Adrenal gland (tissue), 12 donors: Measurements from ENCODE around the gene KCNT2. TPM values are rescaled to one million over a fixed set of nuclear protein-coding genes. Genes with fewer than 3 reads are reported as not detected.

Experiments used
- DNase-seq, 7 donors: peaks; one replicate each; pipeline ENCODE4 v3.0.0-alpha.2; 2019 to 2020
- H3K27ac ChIP-seq, 5 donors: fragments of 200-600 bp; sonication (generic) in 4 of 5; 1 replicate in 3 of 5; 2 replicates in 2 of 5; pipeline versions ENCODE4 v1.5.1 to v1.8.0; 2016 to 2020; ENCODE audit warnings: mild to moderate bottlenecking in 1 of 5
- H3K27me3 ChIP-seq: fragments of 200-600 bp; 2 replicates; pipeline ENCODE4 v1.8.0; 2021
- H3K36me3 ChIP-seq, 2 donors: fragments of 200-600 bp; replicated peaks in 1 of 2; 1 replicate in 1 of 2; 2 replicates in 1 of 2; pipeline versions ENCODE4 v1.5.1 to v1.8.0; 2018 to 2022
- H3K4me1 ChIP-seq, 2 donors: fragments of 200-600 bp; replicated peaks in 1 of 2; 1 replicate in 1 of 2; 2 replicates in 1 of 2; pipeline versions ENCODE4 v1.5.1 to v1.8.0; 2018 to 2021
- H3K4me3 ChIP-seq, 4 donors: fragments of 200-600 bp; sonication (generic) in 3 of 4; one replicate each; pipeline ENCODE4 v1.5.1; 2016 to 2018
- H3K9me3 ChIP-seq, 3 donors: fragments of 200-600 bp; sonication (generic) in 1 of 3; replicated peaks in 1 of 3; 1 replicate in 2 of 3; 2 replicates in 1 of 3; pipeline versions ENCODE4 v1.5.1 to v1.8.0; 2016 to 2021
- POLR2A ChIP-seq, 2 donors: fragments of 450-650 bp; IDR thresholded peaks; one replicate each; pipeline ENCODE4 v1.6.1; 2017; ENCODE audit warnings: antibody characterized with exemption in 2 of 2, mild to moderate bottlenecking in 2 of 2, moderate library complexity in 1 of 2
- WGBS, 4 donors: extraction: QIAGEN DNeasy Blood & Tissue Kit in 2 of 4; methylation state at CpG; one replicate each; pipeline versions ENCODE4 v1.1.5 to v1.1.7; 2013 to 2017; 5-methylcytosine and 5-hydroxymethylcytosine counted together
- intact Hi-C, 2 donors: fragments of 100-400 bp; cut with DNase I; formaldehyde crosslinking; loops; one replicate each; pipeline versions ENCODE4 v1.14.1 to v1.15.0; 2022 to 2023
- polyA plus RNA-seq, 3 donors: library from polyadenylated mRNA; stranded (reverse); fragments of 200-250 nt in 2 of 3; fragments of 350-450 nt in 1 of 3; fragmentation: Illumina TruSeq in 1 of 3; extraction: RNeasy Lipid Tissue Mini Kit (QIAGEN cat#74804) in 1 of 3; gene quantifications; one replicate each; pipeline ENCODE4 v1.2.3, GENCODE V29; 2013 to 2014
- total RNA-seq, 9 donors: library from RNA; depleted of rRNA in 4 of 9; stranded (reverse); fragments of >200 nt in 4 of 9; fragments of 120-200 nt in 1 of 9; fragmentation: NEBNext Ultra II Directional in 1 of 9; extraction: Animal tissue kit (Norgen Biotek cat#: 25700) in 1 of 9; gene quantifications; one replicate each; pipeline versions ENCODE4 v1.1.0 to v1.2.4, GENCODE V29; 2013 to 2023
- TF ChIP-seq, protein P1 (sequence below), 6 experiments: fragments of 450-650 bp in 4 of 6; fragments of 200-600 bp in 2 of 6; sonication (generic) in 1 of 6; IDR thresholded peaks; 1 replicate in 5 of 6; 2 replicates in 1 of 6; pipeline versions ENCODE4 v1.5.1 to v1.8.0; 2016 to 2021; ENCODE audit warnings: antibody characterized with exemption in 6 of 6, mild to moderate bottlenecking in 2 of 6, moderate library complexity in 1 of 6
- donor health status: healthy with polysubstance abuse.
- donor health status: Bipolar disorder and iron deficiency.
- donor health status: DM: yes; HTN: yes; CAD: no.
- donor health status: DM: no; HTN: no; CAD: no.
- donor health status: DM: no; HTN: no; CAD: no.
- donor health status: DM: yes; HTN: yes; CAD: no.

Gene KCNT2
- total and polyA plus RNA-seq, 12 donors = 0.54 to 4.0 (median 1.2) TPM

DNA sequence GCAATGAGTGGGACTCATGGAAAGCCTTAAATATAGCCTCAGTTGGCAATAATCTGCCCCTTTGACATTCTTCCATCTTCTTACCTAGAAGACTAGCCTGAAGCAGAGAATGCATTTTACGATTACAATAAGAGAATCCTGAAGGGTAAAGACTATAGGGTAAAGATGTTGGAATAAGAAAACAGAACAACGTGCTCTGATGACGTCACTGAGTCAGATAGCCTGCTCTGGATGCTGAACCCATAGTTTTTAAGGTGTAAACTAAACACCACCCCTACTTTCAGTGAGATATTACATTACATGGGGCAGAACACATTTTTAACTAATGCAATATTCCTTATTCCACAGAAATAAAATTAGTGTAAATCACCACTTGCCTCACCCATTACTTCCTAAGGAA is 240.4 kb downstream of the KCNT2 start:
- WGBS, 4 donors = 79 to 86% (median 80%) methylated on average over 3 of the region's 3 CpGs
- DNase-seq = no peak
- H3K9me3 ChIP-seq = no peaks in the 10 kb centered on the region
- no peaks in the 10 kb centered on the region for H3K4me1 ChIP-seq
- TF ChIP-seq POLR2A (IDR thresholded peaks at IDR 0.05) = no peak
- TF ChIP-seq, protein P1, sequence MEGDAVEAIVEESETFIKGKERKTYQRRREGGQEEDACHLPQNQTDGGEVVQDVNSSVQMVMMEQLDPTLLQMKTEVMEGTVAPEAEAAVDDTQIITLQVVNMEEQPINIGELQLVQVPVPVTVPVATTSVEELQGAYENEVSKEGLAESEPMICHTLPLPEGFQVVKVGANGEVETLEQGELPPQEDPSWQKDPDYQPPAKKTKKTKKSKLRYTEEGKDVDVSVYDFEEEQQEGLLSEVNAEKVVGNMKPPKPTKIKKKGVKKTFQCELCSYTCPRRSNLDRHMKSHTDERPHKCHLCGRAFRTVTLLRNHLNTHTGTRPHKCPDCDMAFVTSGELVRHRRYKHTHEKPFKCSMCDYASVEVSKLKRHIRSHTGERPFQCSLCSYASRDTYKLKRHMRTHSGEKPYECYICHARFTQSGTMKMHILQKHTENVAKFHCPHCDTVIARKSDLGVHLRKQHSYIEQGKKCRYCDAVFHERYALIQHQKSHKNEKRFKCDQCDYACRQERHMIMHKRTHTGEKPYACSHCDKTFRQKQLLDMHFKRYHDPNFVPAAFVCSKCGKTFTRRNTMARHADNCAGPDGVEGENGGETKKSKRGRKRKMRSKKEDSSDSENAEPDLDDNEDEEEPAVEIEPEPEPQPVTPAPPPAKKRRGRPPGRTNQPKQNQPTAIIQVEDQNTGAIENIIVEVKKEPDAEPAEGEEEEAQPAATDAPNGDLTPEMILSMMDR (IDR thresholded peaks at IDR 0.05) = no peak
- intact Hi-C loops = no loop called here
- no peaks in the 10 kb centered on the region for H3K36me3 ChIP-seq
- no peak overlapping the region for H3K4me3 ChIP-seq
- H3K27ac ChIP-seq = no peak overlapping the region
- no peaks in the 10 kb centered on the region for H3K27me3 ChIP-seq

DNA sequence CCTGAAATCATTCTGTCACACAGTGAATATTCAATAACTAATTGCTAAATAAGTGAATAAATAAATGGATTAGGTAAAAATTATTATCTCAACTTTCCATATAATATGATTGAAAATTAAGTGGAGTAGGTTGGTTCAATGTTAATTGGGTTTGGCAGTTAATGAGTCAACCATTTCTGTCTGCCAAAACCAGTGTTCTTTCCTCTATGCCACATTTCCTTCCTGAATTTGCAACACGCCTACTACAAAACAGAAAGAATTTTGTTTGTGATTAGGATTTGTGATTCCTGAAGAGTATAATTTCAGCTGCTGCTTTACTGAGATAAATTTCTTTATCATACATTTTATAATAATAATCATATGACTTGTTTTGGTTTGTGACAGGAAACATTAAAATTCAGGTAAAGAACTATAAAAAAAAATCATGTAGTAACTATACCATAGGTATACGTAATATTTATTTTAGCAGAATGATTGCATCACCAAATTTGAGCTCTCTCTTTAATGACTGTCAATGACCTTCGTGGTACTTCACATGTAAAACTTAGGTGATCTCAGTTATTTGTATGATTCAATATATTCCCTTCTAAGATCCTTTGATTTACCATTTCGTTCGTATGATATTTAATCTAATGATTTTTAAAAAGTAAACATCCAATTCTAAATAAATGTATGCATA is 241.3 kb downstream of the KCNT2 start:
- H3K4me3 ChIP-seq = no peak overlapping the region
- no peak for DNase-seq
- WGBS, 4 donors = 57 to 67% (median 61%) methylated on average over 5 of the region's 5 CpGs
- H3K9me3 ChIP-seq = no peaks in the 10 kb centered on the region
- no peaks in the 10 kb centered on the region for H3K4me1 ChIP-seq
- TF ChIP-seq, protein P1 (IDR thresholded peaks at IDR 0.05) = no peak
- TF ChIP-seq POLR2A (IDR thresholded peaks at IDR 0.05) = no peak
- no peaks in the 10 kb centered on the region for H3K36me3 ChIP-seq
- no peak overlapping the region for H3K27ac ChIP-seq
- H3K27me3 ChIP-seq = no peaks in the 10 kb centered on the region
- intact Hi-C loops = no loop called here

DNA sequence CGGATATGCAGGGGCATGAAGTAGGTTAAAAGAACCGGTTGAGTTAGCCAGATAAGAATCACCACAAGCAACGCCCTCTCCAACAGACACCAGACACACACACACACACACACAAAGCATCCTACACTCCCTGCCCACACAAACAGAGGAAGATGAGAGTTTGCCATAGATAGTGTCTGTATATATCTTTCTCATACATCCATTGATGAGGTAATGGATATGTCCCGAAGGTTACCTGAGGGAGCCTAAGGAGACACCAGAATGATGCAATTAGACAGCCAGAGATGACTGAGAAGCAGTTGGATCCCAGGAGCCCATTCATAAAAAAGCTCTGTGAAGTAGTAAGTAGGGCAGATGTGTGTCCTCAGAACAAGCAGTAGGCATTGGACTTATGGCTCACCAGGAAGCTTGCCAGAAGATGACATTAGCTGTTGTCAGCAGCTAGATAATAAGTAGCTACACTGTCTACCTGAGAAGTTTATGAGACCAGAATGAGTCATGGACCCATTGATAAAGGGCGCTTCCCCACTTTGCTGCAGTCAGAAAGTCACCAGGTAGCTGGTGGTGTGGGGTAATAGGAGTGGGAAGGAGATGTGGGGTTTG is 247.0 kb downstream of the KCNT2 start:
- WGBS, 4 donors = 73 to 88% (median 80%) methylated on average over 5 of the region's 5 CpGs
- Histone ChIP-seq H3K4me1 (no peaks in the 10 kb centered on the region), H3K9me3 (no peaks in the 10 kb centered on the region), H3K27me3 (no peaks in the 10 kb centered on the region), H3K36me3 (no peaks in the 10 kb centered on the region), H3K4me3 (no peak overlapping the region), H3K27ac (no peak overlapping the region)
- no peak for TF ChIP-seq POLR2A (IDR thresholded peaks at IDR 0.05)
- TF ChIP-seq, protein P1 (IDR thresholded peaks at IDR 0.05) = no peak
- no peak for DNase-seq
- intact Hi-C loops = no loop called here

DNA sequence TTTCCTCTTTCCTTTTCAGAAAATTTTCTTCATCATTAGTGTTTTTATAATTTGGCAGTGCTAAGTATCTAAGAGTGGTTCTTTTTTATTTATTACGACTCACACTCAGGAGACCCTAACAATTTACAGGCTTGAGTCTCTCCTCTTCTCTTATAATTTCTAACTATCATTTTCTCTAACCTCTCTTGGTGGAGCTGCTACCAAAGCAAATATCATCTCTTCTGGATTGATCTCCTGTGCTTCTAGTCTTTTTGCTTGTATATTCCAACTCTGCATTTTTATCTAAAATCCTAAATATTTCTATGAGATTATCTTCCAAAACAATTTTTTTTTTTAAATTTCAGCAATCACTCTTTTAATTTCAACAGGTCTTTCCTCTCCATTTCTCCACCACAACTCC is 250.3 kb downstream of the KCNT2 start:
- Histone ChIP-seq H3K9me3 (no peaks in the 10 kb centered on the region), H3K27me3 (no peaks in the 10 kb centered on the region), H3K27ac (no peak overlapping the region), H3K36me3 (no peaks in the 10 kb centered on the region), H3K4me3 (no peak overlapping the region), H3K4me1 (no peaks in the 10 kb centered on the region)
- intact Hi-C loops = no loop called here
- TF ChIP-seq, protein P1 (IDR thresholded peaks at IDR 0.05) = no peak
- TF ChIP-seq POLR2A (IDR thresholded peaks at IDR 0.05) = no peak
- DNase-seq = no peak
- WGBS, 4 donors = 65 to 90% (median 81%) methylated on average over 1 of the region's 1 CpG
